Heart left ventricle (tissue), 16 donors: ENCODE data around the gene SLC25A21. TPM values are rescaled to one million over a fixed set of nuclear protein-coding genes. Genes with fewer than 3 reads are reported as not detected.
"Not testable (repeated sequence)": the region's sequence is repeated elsewhere in the genome, so short reads cannot be mapped to it uniquely, and the experiment has no call there.

Experiments used
- ATAC-seq, 4 donors: fragments of 200-7000 bp; cut with Tn5 transposase; one replicate each; pipeline ENCODE4 v1.9.1; 2020 to 2022; ENCODE audit warnings: moderate library complexity in 4 of 4, mild to moderate bottlenecking in 3 of 4, moderate number of reproducible peaks in 1 of 4
- DNase-seq, 5 donors: peaks; one replicate each; pipeline ENCODE4 v3.0.0-alpha.2; 2020
- H3K27ac ChIP-seq, 12 donors: fragments of 200-600 bp; sonication (generic) in 4 of 12; one replicate each; pipeline versions ENCODE4 v1.5.0 to v1.8.0; 2016 to 2022; ENCODE audit warnings: mild to moderate bottlenecking in 2 of 12
- H3K27me3 ChIP-seq, 9 donors: fragments of 200-600 bp; sonication (generic) in 2 of 9; one replicate each; pipeline versions ENCODE4 v1.5.1 to v1.8.0; 2016 to 2022; ENCODE audit warnings: mild to moderate bottlenecking in 3 of 9
- H3K36me3 ChIP-seq, 9 donors: fragments of 200-600 bp; sonication (generic) in 2 of 9; one replicate each; pipeline versions ENCODE4 v1.5.0 to v1.8.0; 2018 to 2022; ENCODE audit warnings: mild to moderate bottlenecking in 2 of 9
- H3K4me1 ChIP-seq, 12 donors: fragments of 200-600 bp; sonication (generic) in 4 of 12; one replicate each; pipeline versions ENCODE4 v1.5.0 to v1.8.0; 2016 to 2022; ENCODE audit warnings: mild to moderate bottlenecking in 3 of 12
- H3K4me3 ChIP-seq, 12 donors: fragments of 200-600 bp; sonication (generic) in 4 of 12; one replicate each; pipeline versions ENCODE4 v1.5.0 to v1.8.0; 2017 to 2022; ENCODE audit warnings: mild to moderate bottlenecking in 9 of 12, moderate library complexity in 4 of 12
- H3K9me3 ChIP-seq, 12 donors: fragments of 200-600 bp; sonication (generic) in 4 of 12; one replicate each; pipeline versions ENCODE4 v1.5.0 to v1.8.0; 2016 to 2022; ENCODE audit warnings: mild to moderate bottlenecking in 1 of 12
- POLR2A ChIP-seq, 2 donors: fragments of 450-650 bp; IDR thresholded peaks; one replicate each; pipeline ENCODE4 v1.6.1; 2017; ENCODE audit warnings: antibody characterized with exemption in 2 of 2, mild to moderate bottlenecking in 2 of 2, moderate library complexity in 2 of 2
- whole genome bisulfite sequencing, 4 donors: extraction: QIAGEN DNeasy Blood & Tissue Kit in 2 of 4; methylation state at CpG; one replicate each; pipeline versions ENCODE4 v1.1.5 to v1.1.7; 2013 to 2018; 5-methylcytosine and 5-hydroxymethylcytosine counted together
- intact Hi-C, 10 donors: fragments of 100-400 bp; cut with DNase I; formaldehyde crosslinking; loops; one replicate each; pipeline versions ENCODE4 v1.11.1 to v1.14.2; 2022
- polyA plus RNA-seq, 2 donors: library from polyadenylated mRNA; stranded (reverse); fragments of 200-250 nt; gene quantifications; one replicate each; pipeline ENCODE4 v1.2.3, GENCODE V29; 2013
- total RNA-seq, 9 donors: library from RNA; depleted of rRNA in 2 of 9; stranded (reverse); fragments of >200 nt in 2 of 9; fragmentation: NEBNext Ultra II Directional in 3 of 9; extraction: Animal tissue kit (Norgen Biotek cat#: 25700) in 3 of 9; gene quantifications; one replicate each; pipeline versions ENCODE4 v1.1.0 to v1.2.4, GENCODE V29; 2016 to 2023
- TF ChIP-seq, protein P1 (sequence below), 12 donors: fragments of 200-600 bp; sonication (generic) in 4 of 12; IDR thresholded peaks; one replicate each; pipeline versions ENCODE4 v1.5.0 to v1.8.0; 2018 to 2022; ENCODE audit warnings: antibody characterized with exemption in 12 of 12, mild to moderate bottlenecking in 5 of 12
- donor health status: ischemic (EF 13 %, LVEDD 7.1; RV severe dilation, severe dysfunction).
- donor health status: healthy with polysubstance abuse.
- donor health status: DM: no; HTN: yes; CAD: no.
- donor health status: DM: no; HTN: no; CAD: no.
- donor health status: ischemic (EF 25% LVEDD 6.9; RV normal size, moderate dysfunction).
- donor health status: ischemic (EF 25% LVEDD 5.7; RV mildly dilated, moderate dysfunction).
- donor health status: healthy.
- donor health status: DM: yes; HTN: yes; CAD: no.
- donor health status: ischemic (EF 35%, LVEDD 5.7; RV mildly dilated, moderate dysfunction).
- donor health status: nonischemic (EF 11% LVEDD 7.7; RV severe dilation, severe dysfunction).
- donor health status: DM: yes; HTN: yes; CAD: no.
- donor health status: PGD.
- donor health status: ischemic (EF 29% LVEDD 5.4; RV normal size, mild dysfunction).
- donor health status: nonischemic (EF 23%, LVEDD 6.1; RV moderate dilation, normal function).

The SLC25A21 gene
- total and polyA plus RNA-seq, 11 donors = 0.12 to 1.6 (median 0.24) TPM; not detected in 1

DNA sequence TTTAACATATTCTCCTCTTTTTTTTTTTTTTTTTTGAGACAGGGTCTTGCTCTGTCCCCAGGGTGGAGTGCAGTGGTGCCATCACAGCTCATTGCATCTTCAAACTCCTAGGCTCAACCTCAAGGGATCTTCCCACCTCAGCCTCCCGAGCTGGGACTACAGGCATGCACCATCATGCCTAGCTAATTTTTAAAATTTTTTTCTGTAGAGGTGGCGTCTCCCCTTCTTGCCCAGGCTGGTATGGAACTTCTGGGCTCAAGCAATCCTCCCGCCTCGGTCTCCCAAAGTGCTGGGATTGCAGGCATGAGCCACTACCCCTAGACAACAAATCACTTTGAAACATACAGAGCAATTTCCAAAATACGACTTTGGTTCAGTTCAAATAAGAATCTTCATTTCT lies 355.9 kb downstream of the SLC25A21 start:
- intact Hi-C loops = no loop called here
- TF ChIP-seq POLR2A (IDR thresholded peaks at IDR 0.05) = no peak
- TF ChIP-seq, protein P1, sequence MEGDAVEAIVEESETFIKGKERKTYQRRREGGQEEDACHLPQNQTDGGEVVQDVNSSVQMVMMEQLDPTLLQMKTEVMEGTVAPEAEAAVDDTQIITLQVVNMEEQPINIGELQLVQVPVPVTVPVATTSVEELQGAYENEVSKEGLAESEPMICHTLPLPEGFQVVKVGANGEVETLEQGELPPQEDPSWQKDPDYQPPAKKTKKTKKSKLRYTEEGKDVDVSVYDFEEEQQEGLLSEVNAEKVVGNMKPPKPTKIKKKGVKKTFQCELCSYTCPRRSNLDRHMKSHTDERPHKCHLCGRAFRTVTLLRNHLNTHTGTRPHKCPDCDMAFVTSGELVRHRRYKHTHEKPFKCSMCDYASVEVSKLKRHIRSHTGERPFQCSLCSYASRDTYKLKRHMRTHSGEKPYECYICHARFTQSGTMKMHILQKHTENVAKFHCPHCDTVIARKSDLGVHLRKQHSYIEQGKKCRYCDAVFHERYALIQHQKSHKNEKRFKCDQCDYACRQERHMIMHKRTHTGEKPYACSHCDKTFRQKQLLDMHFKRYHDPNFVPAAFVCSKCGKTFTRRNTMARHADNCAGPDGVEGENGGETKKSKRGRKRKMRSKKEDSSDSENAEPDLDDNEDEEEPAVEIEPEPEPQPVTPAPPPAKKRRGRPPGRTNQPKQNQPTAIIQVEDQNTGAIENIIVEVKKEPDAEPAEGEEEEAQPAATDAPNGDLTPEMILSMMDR (IDR thresholded peaks at IDR 0.05) = no peak
- no peak overlapping the region for H3K4me3 ChIP-seq
- H3K9me3 ChIP-seq = no peaks in the 10 kb centered on the region
- WGBS, 4 donors = 82 to 86% (median 83%) methylated on average over 5 of the region's 5 CpGs
- H3K27ac ChIP-seq = no peak overlapping the region
- no peaks in the 10 kb centered on the region for H3K36me3 ChIP-seq
- DNase-seq (no peak), ATAC-seq (no peak)
- H3K4me1 ChIP-seq = no peaks in the 10 kb centered on the region
- H3K27me3 ChIP-seq = no peaks in the 10 kb centered on the region

DNA sequence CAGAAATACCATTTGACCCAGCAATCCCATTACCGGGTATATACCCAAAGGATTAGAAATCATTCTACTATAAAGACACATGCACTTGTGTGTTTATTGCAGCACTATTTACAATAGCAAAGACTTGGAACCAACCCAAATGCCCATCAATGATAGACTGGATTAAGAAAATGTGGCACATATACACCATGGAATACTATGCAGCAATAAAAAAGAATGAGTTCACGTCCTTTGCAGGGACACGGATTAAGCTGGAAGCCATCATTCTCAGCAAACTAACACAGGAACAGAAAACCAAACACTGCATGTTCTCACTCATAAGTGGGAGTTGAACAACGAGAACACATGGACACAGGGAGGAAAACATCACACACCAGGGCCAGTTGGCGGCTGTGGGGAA lies 357.6 kb downstream of the SLC25A21 start:
- not testable (repeated sequence) for DNase-seq
- WGBS, 4 donors = 88 to 95% (median 90%) methylated on average over 5 of the region's 5 CpGs

DNA sequence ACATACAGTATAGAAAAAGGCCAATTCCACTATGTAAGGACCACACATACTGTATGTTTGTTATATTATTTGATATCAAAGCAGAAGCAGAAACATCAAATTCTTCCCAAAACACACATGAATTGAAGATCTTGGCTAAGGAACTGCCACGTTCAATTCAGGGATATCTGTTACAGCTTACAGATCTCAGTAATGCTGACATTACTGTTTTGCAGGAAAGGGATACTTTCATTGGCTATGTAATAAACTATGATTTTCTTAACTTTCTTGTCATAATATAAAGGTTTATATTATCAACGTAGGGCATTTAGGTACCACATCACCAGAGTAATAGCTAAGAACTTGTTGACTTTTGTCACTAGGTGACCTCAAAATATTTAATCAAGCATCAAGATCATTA lies 362.2 kb downstream of the SLC25A21 start:
- WGBS, 4 donors = 79 to 86% (median 83%) methylated on average over 2 of the region's 2 CpGs
- H3K27me3 ChIP-seq = peaks cover 0 to 15% (median 0%) of the 10 kb centered on the region in 9 donors
- H3K27ac ChIP-seq = no peak overlapping the region
- no peak for ATAC-seq
- no peaks in the 10 kb centered on the region for H3K9me3 ChIP-seq
- intact Hi-C loops = no loop called here
- no peaks in the 10 kb centered on the region for H3K36me3 ChIP-seq
- no peak overlapping the region for H3K4me3 ChIP-seq
- no peak for DNase-seq
- peaks cover 0 to 4% (median 0%) of the 10 kb centered on the region in 12 donors for H3K4me1 ChIP-seq
- no peak for TF ChIP-seq POLR2A (IDR thresholded peaks at IDR 0.05)
- TF ChIP-seq, protein P1 (IDR thresholded peaks at IDR 0.05) = no peak

More for the DNA sequence above, 357.6 kb downstream of the SLC25A21 start:
- H3K27me3 ChIP-seq, H3K27ac ChIP-seq, H3K4me3 ChIP-seq, H3K9me3 ChIP-seq, H3K36me3 ChIP-seq, intact Hi-C loops, H3K4me1 ChIP-seq, ATAC-seq: not testable (repeated sequence)

DNA sequence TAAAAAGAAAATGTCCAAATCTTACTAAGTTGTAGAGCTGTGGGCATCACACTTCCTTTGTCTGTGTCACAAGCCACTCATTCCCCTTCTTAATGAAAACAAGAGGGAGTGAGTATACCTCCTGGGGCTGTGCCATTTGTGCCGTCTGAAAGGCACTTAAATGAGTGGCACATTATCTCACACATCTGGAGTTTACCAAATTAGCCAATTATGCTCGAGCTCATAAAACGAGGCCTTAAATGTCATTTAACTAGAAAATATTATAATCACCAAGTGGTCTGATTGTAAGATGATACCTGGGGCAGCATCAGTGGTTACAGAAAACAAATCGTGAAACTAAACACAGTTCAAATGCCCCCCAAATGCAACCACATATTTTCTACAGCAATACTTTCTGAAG lies 364.7 kb downstream of the SLC25A21 start:
- WGBS, 4 donors = 54 to 66% (median 64%) methylated on average over 4 of the region's 4 CpGs
- ATAC-seq = no peak

More for the DNA sequence above, 364.7 kb downstream of the SLC25A21 start:
- no peak for DNase-seq
- Histone ChIP-seq H3K36me3 (no peaks in the 10 kb centered on the region), H3K4me1 (peaks cover 0 to 12% (median 0%) of the 10 kb centered on the region in 12 donors), H3K4me3 (no peak overlapping the region), H3K27me3 (peaks cover 0 to 15% (median 0%) of the 10 kb centered on the region in 9 donors), H3K9me3 (no peaks in the 10 kb centered on the region), H3K27ac (no peak overlapping the region)
- intact Hi-C loops = no loop called here
- no peak for TF ChIP-seq POLR2A (IDR thresholded peaks at IDR 0.05)
- TF ChIP-seq, protein P1 (IDR thresholded peaks at IDR 0.05) = no peak
